DND-41 (cell line): ENCODE results near the gene A2M.

Experiments used
- ATAC-seq: fragments of 200-7000 bp; cut with Tn5 transposase; 3 replicates; pipeline ENCODE4 v1.9.1; 2021; ENCODE audit warnings: low read depth; ENCODE audit not compliant: insufficient read depth
- DNase-seq: peaks from one replicate; pipeline ENCODE4 v3.0.0-alpha.2; 2020
- H2AFZ ChIP-seq: 2 replicates; pipeline ENCODE4 v1.6.0; 2012; ENCODE audit warnings: low read depth, low read length
- H3K27ac ChIP-seq: 2 replicates; pipeline ENCODE4 v1.5.1; 2012; ENCODE audit warnings: low read length, inconsistent platforms
- H3K27me3 ChIP-seq: fragments of 200-600 bp; sonication (generic); 2 replicates; pipeline ENCODE4 v1.6.0; 2012; ENCODE audit warnings: low read length, mild to moderate bottlenecking, inconsistent platforms; ENCODE audit not compliant: insufficient read depth, poor library complexity
- H3K36me3 ChIP-seq: 2 replicates; pipeline ENCODE4 v1.5.1; 2012; ENCODE audit warnings: low read length, inconsistent platforms; ENCODE audit not compliant: insufficient read depth
- H3K4me1 ChIP-seq: 2 replicates; pipeline ENCODE4 v1.5.1; 2012; ENCODE audit warnings: mild to moderate bottlenecking, low read length; ENCODE audit not compliant: insufficient read depth
- H3K4me2 ChIP-seq: 2 replicates; pipeline ENCODE4 v1.6.0; 2012; ENCODE audit warnings: mild to moderate bottlenecking, moderate library complexity, low read length, inconsistent platforms; ENCODE audit not compliant: insufficient read depth
- H3K4me3 ChIP-seq, 2 experiments: fragments of 200-600 bp in 1 of 2; shearing (Covaris generic) in 1 of 2; 2 replicates each; pipeline ENCODE4 v1.5.1; 2012 to 2016; ENCODE audit warnings: inconsistent platforms in 2 of 2, low read length in 2 of 2, mild to moderate bottlenecking in 2 of 2, low read depth in 1 of 2, moderate library complexity in 1 of 2
- H3K79me2 ChIP-seq: 2 replicates; pipeline ENCODE4 v1.6.0; 2012; ENCODE audit warnings: low read length, inconsistent platforms; ENCODE audit not compliant: insufficient read depth
- H3K9ac ChIP-seq: 2 replicates; pipeline ENCODE4 v1.6.0; 2012; ENCODE audit warnings: low read depth, mild to moderate bottlenecking, inconsistent platforms, low read length, moderate library complexity
- H3K9me3 ChIP-seq: 2 replicates; pipeline ENCODE4 v1.5.1; 2012; ENCODE audit warnings: low read length, moderate library complexity, mild to moderate bottlenecking, inconsistent platforms; ENCODE audit not compliant: insufficient read depth, severe bottlenecking
- H4K20me1 ChIP-seq: 2 replicates; pipeline ENCODE4 v1.6.0; 2012; ENCODE audit warnings: low read length; ENCODE audit not compliant: insufficient read depth
- EZH2 ChIP-seq: IDR thresholded peaks from 3 replicates; pipeline ENCODE4 v1.6.1; 2012; ENCODE audit warnings: borderline replicate concordance, low read depth, mild to moderate bottlenecking, moderate library complexity, low read length, inconsistent platforms; ENCODE audit not compliant: severe bottlenecking
- TF ChIP-seq, protein P1 (sequence below): IDR thresholded peaks from 2 replicates; pipeline ENCODE4 v1.5.1; 2012; ENCODE audit warnings: borderline replicate concordance, low read length, moderate library complexity, mild to moderate bottlenecking; ENCODE audit not compliant: poor library complexity, severe bottlenecking; ENCODE audit errors: extremely low read depth

The A2M gene

DNA sequence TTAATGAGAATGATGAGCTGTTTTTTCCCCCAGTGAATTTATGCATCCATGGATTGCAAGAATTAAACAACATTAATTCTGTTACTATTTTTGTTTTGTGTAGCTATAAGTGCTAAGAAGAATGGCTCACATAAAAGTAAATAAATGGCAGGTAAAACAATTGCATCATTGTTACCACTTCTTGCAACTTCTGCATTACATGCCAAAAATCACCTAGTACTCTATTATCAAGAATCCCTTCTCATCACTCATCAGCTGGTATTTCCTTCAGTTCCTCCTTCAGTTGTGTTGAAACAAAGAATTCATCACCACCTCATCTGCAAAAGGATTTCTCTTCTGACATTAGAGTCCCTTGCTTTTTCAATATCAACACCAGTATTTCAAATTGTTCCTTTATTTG is 773 bp downstream of the A2M start:
- H3K4me3 ChIP-seq: no peak overlapping the region
- no peak overlapping the region for H3K4me2 ChIP-seq
- H3K9me3 ChIP-seq: no peaks in the 10 kb centered on the region
- no peak overlapping the region for H2AFZ ChIP-seq
- H3K36me3 ChIP-seq: no peaks in the 10 kb centered on the region
- no peaks in the 10 kb centered on the region for H3K4me1 ChIP-seq
- H3K79me2 ChIP-seq: no peaks in the 10 kb centered on the region
- peaks cover 27% of the 10 kb centered on the region for H3K27me3 ChIP-seq
- no peaks in the 10 kb centered on the region for H4K20me1 ChIP-seq
- no peak overlapping the region for H3K27ac ChIP-seq
- ATAC-seq (no peak), DNase-seq (no peak)
- TF ChIP-seq, protein P1, sequence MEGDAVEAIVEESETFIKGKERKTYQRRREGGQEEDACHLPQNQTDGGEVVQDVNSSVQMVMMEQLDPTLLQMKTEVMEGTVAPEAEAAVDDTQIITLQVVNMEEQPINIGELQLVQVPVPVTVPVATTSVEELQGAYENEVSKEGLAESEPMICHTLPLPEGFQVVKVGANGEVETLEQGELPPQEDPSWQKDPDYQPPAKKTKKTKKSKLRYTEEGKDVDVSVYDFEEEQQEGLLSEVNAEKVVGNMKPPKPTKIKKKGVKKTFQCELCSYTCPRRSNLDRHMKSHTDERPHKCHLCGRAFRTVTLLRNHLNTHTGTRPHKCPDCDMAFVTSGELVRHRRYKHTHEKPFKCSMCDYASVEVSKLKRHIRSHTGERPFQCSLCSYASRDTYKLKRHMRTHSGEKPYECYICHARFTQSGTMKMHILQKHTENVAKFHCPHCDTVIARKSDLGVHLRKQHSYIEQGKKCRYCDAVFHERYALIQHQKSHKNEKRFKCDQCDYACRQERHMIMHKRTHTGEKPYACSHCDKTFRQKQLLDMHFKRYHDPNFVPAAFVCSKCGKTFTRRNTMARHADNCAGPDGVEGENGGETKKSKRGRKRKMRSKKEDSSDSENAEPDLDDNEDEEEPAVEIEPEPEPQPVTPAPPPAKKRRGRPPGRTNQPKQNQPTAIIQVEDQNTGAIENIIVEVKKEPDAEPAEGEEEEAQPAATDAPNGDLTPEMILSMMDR: no peak
- TF ChIP-seq EZH2: no peak
- H3K9ac ChIP-seq: no peak overlapping the region

DNA sequence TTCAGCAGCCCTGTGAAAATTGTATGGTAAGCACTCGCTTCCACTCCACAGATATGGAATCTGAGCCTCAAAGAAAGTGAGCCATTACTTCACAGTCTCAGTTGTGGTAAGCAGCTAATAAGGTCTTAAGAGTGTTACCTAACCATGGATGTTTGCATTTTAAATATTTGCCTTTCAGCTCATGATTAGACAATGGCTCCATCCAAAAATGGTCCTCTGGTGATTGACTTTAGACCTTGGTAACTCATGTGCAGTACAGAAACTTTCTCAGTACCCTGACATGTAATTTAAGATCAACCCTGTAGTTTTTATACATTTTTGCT is 1.8 kb downstream of the A2M start:
- no peak overlapping the region for H3K9ac ChIP-seq
- peaks cover 24% of the 10 kb centered on the region for H3K27me3 ChIP-seq
- no peak overlapping the region for H3K4me3 ChIP-seq
- TF ChIP-seq, protein P1: no peak
- no peak for TF ChIP-seq EZH2
- H3K4me2 ChIP-seq: no peak overlapping the region
- no peak overlapping the region for H2AFZ ChIP-seq
- DNase-seq (no peak), ATAC-seq (no peak)
- H3K36me3 ChIP-seq: no peaks in the 10 kb centered on the region
- H3K4me1 ChIP-seq: no peaks in the 10 kb centered on the region
- H3K79me2 ChIP-seq: no peaks in the 10 kb centered on the region
- H3K27ac ChIP-seq: no peak overlapping the region
- H3K9me3 ChIP-seq: no peaks in the 10 kb centered on the region
- no peaks in the 10 kb centered on the region for H4K20me1 ChIP-seq

DNA sequence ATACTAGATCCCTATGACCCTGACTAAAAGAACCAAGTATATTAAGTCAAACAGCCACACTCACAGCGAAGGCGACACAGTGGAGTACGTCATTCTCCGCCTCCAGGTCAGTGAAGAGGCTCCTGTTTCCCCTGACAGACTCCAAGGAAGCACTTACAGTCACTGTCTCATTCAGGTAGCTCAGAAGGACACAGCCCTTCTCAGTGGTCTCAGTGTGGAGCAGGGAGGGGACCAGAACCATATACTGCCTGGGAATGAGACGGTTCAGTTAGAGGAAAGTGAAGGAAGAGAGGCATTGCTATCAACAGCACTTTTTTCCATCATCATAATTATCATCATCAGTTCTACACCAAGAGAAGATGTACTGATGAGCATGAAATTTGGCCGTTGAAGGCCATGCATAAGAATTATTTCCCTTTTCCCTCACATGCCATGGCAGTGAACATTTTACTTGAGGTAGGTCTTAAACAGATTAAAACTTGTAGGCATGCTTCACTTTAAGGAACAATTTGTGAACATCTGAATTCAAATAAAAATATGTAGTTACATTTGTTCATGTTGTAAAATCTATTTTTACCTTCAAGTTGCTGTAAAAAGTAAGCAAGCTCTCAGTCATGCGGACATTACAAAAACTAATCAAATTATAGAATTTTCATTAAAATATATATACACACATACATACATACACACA is 2.3 kb downstream of the A2M start:
- H3K4me1 ChIP-seq: no peaks in the 10 kb centered on the region
- no peaks in the 10 kb centered on the region for H3K36me3 ChIP-seq
- H3K9ac ChIP-seq: no peak overlapping the region
- H3K79me2 ChIP-seq: no peaks in the 10 kb centered on the region
- H3K4me2 ChIP-seq: no peak overlapping the region
- TF ChIP-seq, protein P1: no peak
- no peak for TF ChIP-seq EZH2
- H3K27me3 ChIP-seq: peaks cover 22% of the 10 kb centered on the region
- no peak overlapping the region for H2AFZ ChIP-seq
- DNase-seq: no peak
- no peaks in the 10 kb centered on the region for H3K9me3 ChIP-seq
- H3K27ac ChIP-seq: no peak overlapping the region
- H4K20me1 ChIP-seq: no peaks in the 10 kb centered on the region
- H3K4me3 ChIP-seq: no peak overlapping the region
- ATAC-seq: no peak
